Head of caudate nucleus (tissue), 42 donors: ENCODE results near the gene CCDC38.
"Not testable (repeated sequence)": the region's sequence is repeated elsewhere in the genome, so short reads cannot be mapped to it uniquely, and the experiment has no call there.

Experiments used
- DNase-seq, 42 donors: peaks; one replicate each; pipeline versions ENCODE4 v3.0.0 to v3.0.0-alpha.2; 2020 to 2021; ENCODE audit warnings: mixed read lengths in 7 of 42
- intact Hi-C: fragments of 100-400 bp; cut with DNase I; formaldehyde crosslinking; loops from one replicate; pipeline ENCODE4 v1.15.0; 2022

The CCDC38 gene

GRCh38 chr12:95942524-95943329 is at the start of gene CCDC38:
Gene CCDC38 (minus strand): TSS chr12:95942614. CDS start chr12:95936509, 6,105 bp downstream.
- intact Hi-C loops: no loop called here
- DNase-seq: peak; percentile 68 to 94 (median 83)

DNA sequence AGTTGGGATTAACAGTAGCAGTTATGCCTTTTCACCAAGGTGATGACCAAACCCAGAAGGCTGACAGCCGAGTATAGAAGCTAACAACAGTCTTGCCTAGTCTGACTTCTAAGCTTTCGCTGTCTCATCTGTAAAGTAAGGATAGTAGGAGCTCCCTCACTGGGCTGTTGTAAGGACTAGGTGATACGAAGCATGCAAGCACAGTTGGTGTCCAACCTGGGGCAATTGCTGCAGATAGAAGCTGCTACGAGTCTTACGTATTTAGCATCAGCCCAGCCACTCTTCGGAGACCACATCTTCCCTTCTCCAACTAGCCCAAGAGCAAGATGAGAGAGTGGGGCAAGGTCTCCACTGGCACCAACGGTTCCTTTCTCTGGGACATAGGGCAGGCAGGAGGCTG is 47.7 kb upstream of the CCDC38 start:
- no peak for DNase-seq
- intact Hi-C loops: no loop called here

DNA sequence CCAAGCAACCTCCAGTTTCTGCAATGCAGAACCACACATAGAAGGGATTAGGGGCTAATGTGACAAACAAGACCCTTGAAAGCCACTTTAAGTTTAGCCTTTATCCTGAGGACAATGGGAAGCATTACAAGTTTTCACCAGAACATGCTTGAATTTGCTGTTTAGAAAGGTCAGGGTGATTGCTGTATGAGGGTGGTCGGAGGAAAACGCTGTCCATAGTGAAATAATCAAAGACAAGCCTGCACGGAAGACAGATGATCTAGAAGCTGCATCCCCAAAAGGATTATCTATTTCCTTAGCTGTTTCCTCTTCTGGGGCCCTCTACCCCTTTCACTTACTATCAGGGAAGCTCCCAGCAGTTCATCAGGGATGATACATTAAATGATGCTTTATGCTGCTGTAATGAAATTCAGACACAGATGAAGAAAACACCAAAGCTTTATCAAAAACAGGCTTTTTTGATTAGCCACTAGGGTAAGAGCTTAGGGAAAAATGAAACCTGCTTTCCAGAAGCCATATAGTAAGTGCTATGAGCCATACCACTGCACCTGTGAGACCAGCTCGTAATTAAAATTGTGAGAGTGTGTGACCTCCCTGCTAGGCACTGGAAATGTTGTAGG is 47.2 kb upstream of the CCDC38 start:
- intact Hi-C loops: no loop called here
- no peak for DNase-seq

- intact Hi-C loops: no loop called here
- no peak for DNase-seq
Observed at GRCh38 chr12:95988506-95989275, 46.3 kb upstream of the CCDC38 start.

DNA sequence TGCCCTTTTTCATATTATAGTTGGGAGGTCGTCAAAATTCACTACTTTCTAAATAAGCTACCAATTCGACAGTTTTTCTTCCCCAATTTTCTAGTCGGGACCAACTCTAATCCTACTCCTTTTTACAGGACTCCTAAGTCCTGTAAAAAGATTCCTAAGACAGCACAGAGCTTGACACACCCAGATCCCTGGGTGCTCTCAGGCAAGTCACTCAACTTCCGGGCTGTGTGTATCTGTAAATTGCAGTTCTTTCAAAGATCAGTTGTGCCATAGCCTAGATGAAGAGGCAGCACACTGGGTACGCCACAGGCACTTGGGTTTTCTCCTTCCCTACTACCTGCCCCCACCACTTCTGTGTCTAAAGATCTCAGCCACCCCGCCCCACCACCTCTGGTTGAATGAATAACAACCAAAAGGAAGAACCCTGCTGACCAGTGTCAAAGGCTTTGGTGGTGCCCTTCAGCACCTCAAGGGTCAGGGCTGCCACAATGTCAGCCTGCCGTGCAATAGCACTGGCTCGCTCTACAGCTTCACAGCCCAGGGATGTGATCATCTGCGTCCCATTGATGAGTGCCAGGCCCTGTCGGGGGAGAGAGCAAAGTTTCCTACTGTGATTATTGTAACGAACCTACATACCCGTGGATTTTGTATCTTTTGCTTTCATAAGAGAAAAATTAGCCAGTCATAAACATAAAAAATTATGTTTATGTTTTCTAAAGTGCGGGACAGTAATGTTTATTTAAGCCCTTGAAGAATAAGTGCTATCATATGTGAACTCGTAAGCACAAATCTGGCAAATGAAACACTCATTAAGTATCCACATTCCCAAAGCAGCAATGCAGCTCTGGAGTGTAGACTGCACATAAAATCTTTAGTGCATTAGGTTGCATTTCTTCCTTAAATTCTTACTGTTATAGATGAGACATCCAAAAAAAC is 44.5 kb upstream of the CCDC38 start:
- DNase-seq: no peak

DNA sequence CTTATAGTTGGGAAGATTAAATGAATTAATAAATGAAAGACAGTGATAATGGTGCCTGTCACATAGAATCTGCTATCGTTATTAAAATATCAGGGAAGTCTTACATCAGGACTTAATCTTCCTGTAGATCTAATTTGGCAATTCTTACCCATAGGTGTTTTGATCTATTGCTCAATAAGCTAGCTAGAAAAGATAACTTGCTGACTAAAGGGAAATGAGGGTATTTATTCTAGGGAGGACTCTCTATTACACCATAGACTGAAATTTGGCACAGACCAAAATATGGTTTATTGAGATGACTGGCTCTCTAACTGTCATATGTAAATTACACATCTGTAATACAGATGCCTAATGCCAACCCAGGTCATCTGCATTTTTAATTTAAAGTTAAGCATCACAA is 42.3 kb upstream of the CCDC38 start:
- intact Hi-C loops: no loop called here
- no peak for DNase-seq

More for the DNA sequence above, 44.5 kb upstream of the CCDC38 start:
- intact Hi-C loops: no loop called here

DNA sequence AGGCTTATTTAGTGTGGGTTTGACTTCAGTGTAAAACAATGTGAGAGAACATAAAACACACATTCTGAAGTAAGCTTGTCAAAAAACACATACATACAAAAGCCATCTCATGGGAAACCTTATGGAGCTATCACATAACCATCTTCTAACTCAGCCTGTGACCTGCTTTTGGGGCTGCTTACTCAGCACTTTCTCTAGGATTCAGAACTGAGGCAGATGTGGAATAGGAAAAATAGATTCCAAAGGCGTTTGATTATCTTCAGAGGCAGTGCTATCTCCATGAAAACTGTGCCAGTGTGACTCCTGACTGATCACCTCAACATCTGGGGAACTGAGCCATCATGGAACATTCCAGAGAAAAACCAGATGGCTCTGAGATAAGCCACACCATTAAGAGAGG is 40.2 kb upstream of the CCDC38 start:
- no peak for DNase-seq
- intact Hi-C loops: no loop called here

DNA sequence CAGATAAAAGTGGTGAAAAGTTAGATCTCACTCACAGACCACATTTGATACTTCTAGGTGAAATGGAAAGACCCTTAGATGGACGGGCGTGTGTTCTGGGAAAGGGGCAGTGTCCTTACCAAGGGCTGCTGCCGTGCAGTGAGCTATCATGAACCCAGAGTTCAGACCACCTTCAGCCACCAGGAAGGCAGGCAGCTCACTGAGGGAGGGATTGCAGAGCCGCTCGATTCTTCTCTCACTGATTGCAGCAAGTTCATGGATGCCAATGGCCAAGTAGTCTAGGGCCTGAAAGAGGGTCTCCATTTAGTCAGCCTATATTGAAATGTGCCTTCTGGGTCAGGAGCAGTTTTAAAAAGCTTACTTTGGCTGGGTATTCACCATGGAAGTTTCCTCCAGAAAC is 38.0 kb upstream of the CCDC38 start:
- intact Hi-C loops: no loop called here
- no peak for DNase-seq

DNA sequence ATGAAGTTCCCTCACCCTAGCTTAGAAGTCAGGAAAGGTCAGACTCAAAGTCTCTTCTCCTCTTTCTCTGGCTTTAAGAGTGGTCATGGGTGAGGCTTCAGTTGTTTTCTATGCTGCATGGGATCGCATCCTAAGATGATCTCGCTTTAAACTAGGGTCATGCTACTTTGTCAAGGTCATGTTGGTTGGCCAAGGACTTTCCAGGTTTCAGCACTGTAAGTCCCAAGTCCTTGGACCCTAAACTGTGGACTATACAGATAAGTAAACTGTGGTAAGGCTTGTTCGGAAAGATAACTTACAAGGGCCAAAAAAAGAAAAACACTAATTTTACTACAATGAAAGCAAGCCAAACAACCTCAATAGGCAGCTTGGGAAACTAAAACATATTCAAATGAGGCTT is 36.4 kb upstream of the CCDC38 start:
- DNase-seq: no peak
- intact Hi-C loops: no loop called here

GRCh38 chr12:95978351-95978750 is 35.9 kb upstream of the CCDC38 start:
- intact Hi-C loops: no loop called here
- DNase-seq: no peak

GRCh38 chr12:95977764-95978305 is 35.4 kb upstream of the CCDC38 start:
- DNase-seq: no peak
- intact Hi-C loops: no loop called here

- no peak for DNase-seq
- intact Hi-C loops: no loop called here
Observed at GRCh38 chr12:95976416-95976832, 34.0 kb upstream of the CCDC38 start.

DNA sequence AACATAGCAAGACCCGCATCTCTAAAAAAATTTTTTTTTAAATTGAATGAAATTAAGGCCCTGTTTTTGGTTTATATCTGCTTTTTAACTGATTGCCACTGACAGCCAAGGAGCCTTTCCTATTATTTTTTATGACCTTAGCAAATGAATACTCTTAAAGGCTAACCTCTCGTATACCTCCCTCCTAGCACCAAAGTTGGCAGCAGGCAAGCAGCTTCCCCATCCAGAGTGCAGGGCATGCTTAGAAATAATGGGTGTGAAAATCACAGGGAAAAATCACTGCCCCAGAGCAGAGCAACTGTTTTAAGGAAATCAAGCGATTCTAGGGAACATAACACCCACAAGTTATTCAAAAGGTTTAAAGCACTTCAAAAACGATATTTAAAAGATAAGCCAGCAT is 33.1 kb upstream of the CCDC38 start:
- intact Hi-C loops: no loop called here
- DNase-seq: no peak

- intact Hi-C loops: no loop called here
- no peak for DNase-seq
Observed at GRCh38 chr12:95974358-95974757, 31.9 kb upstream of the CCDC38 start.

- no peak for DNase-seq
- intact Hi-C loops: no loop called here
Observed at GRCh38 chr12:95972832-95973456, 30.5 kb upstream of the CCDC38 start.

GRCh38 chr12:95970905-95971304 is 28.5 kb upstream of the CCDC38 start:
- intact Hi-C loops: no loop called here
- peak in 1 of 42 donors; percentile 39 for DNase-seq

- intact Hi-C loops, DNase-seq: not testable (repeated sequence)
Observed at GRCh38 chr12:95969116-95969515, 26.7 kb upstream of the CCDC38 start.

GRCh38 chr12:95967301-95967700 is 24.9 kb upstream of the CCDC38 start:
- intact Hi-C loops: no loop called here
- DNase-seq: no peak
